Measurements from ENCODE around the gene ARHGEF11.

ARHGEF11 gene

GRCh38 chr1:157005965-157006364 is 39.6 kb downstream of the ARHGEF11 start:
- Histone ChIP-seq H3K9me2 (replicated peaks; ENCODE audit: control insufficient read depth, low read length) (no peaks in the 10 kb centered on the region), H3K9me3 (ENCODE audit: control insufficient read depth, insufficient read depth, low read length) (no peaks in the 10 kb centered on the region), H3K27ac (ENCODE audit: low read depth, low read length) (no peak overlapping the region), H3K36me3 (ENCODE audit: control insufficient read depth, low read length) (no peaks in the 10 kb centered on the region), H4K20me1 (ENCODE audit: control insufficient read depth, insufficient read depth, low read depth, low read length) (no peaks in the 10 kb centered on the region), H3K4me3 (ENCODE audit: low read length) (no peak overlapping the region), H3K79me2 (ENCODE audit: control insufficient read depth, low read length) (no peaks in the 10 kb centered on the region), H3F3A (ENCODE audit: control insufficient read depth, insufficient read depth) (no peaks in the 10 kb centered on the region), H3K4me2 (ENCODE audit: low read length) (no peak overlapping the region), H3K4me1 (ENCODE audit: control insufficient read depth, low read length) (no peaks in the 10 kb centered on the region), H3K27me3 (ENCODE audit: control insufficient read depth, low read length) (no peaks in the 10 kb centered on the region; the same call in 1 of the 2 replicates)
- TF ChIP-seq CTCF (IDR thresholded peaks at IDR 0.05; ENCODE audit: low read depth, low read length, poor library complexity, severe bottlenecking): no peak
- no peak for TF ChIP-seq EZH2phosphoT487 (IDR thresholded peaks at IDR 0.05; ENCODE audit: borderline replicate concordance, low read length)

GRCh38 chr1:157004806-157005205 is 40.7 kb downstream of the ARHGEF11 start:
- Histone ChIP-seq H3K79me2 (ENCODE audit: control insufficient read depth, low read length) (no peaks in the 10 kb centered on the region), H3K9me3 (ENCODE audit: control insufficient read depth, insufficient read depth, low read length) (no peaks in the 10 kb centered on the region)
- TF ChIP-seq EZH2phosphoT487 (IDR thresholded peaks at IDR 0.05; ENCODE audit: borderline replicate concordance, low read length) (no peak), CTCF (IDR thresholded peaks at IDR 0.05; ENCODE audit: low read depth, low read length, poor library complexity, severe bottlenecking) (no peak)

GRCh38 chr1:157004327-157004726 is 41.2 kb downstream of the ARHGEF11 start:
- Histone ChIP-seq H4K20me1 (ENCODE audit: control insufficient read depth, insufficient read depth, low read depth, low read length) (no peaks in the 10 kb centered on the region), H3K9me2 (replicated peaks; ENCODE audit: control insufficient read depth, low read length) (no peaks in the 10 kb centered on the region), H3F3A (ENCODE audit: control insufficient read depth, insufficient read depth) (no peaks in the 10 kb centered on the region), H3K9me3 (ENCODE audit: control insufficient read depth, insufficient read depth, low read length) (no peaks in the 10 kb centered on the region), H3K27ac (ENCODE audit: low read depth, low read length) (no peak overlapping the region), H3K4me2 (ENCODE audit: low read length) (no peak overlapping the region), H3K27me3 (ENCODE audit: control insufficient read depth, low read length) (no peaks in the 10 kb centered on the region; the same call in 1 of the 2 replicates), H3K36me3 (ENCODE audit: control insufficient read depth, low read length) (no peaks in the 10 kb centered on the region), H3K79me2 (ENCODE audit: control insufficient read depth, low read length) (no peaks in the 10 kb centered on the region), H3K4me3 (ENCODE audit: low read length) (no peak overlapping the region), H3K4me1 (ENCODE audit: control insufficient read depth, low read length) (no peaks in the 10 kb centered on the region)
- TF ChIP-seq CTCF (IDR thresholded peaks at IDR 0.05; ENCODE audit: low read depth, low read length, poor library complexity, severe bottlenecking): no peak

More at GRCh38 chr1:157004806-157005205, 40.7 kb downstream of the ARHGEF11 start:
- no peak overlapping the region for H3K4me2 ChIP-seq (ENCODE audit: low read length)
- no peaks in the 10 kb centered on the region for H4K20me1 ChIP-seq (ENCODE audit: control insufficient read depth, insufficient read depth, low read depth, low read length)
- H3K27ac ChIP-seq (ENCODE audit: low read depth, low read length): no peak overlapping the region
- H3K27me3 ChIP-seq (ENCODE audit: control insufficient read depth, low read length): no peaks in the 10 kb centered on the region; the same call in 1 of the 2 replicates
- H3K4me1 ChIP-seq (ENCODE audit: control insufficient read depth, low read length): no peaks in the 10 kb centered on the region
- H3K9me2 ChIP-seq (replicated peaks; ENCODE audit: control insufficient read depth, low read length): no peaks in the 10 kb centered on the region
- no peaks in the 10 kb centered on the region for H3F3A ChIP-seq (ENCODE audit: control insufficient read depth, insufficient read depth)
- no peaks in the 10 kb centered on the region for H3K36me3 ChIP-seq (ENCODE audit: control insufficient read depth, low read length)
- no peak overlapping the region for H3K4me3 ChIP-seq (ENCODE audit: low read length)

- Histone ChIP-seq H3K4me2 (ENCODE audit: low read length) (no peak overlapping the region), H3K9me3 (ENCODE audit: control insufficient read depth, insufficient read depth, low read length) (no peaks in the 10 kb centered on the region)
Measured at GRCh38 chr1:157001304-157001703, 44.2 kb downstream of the ARHGEF11 start.

More at GRCh38 chr1:157001304-157001703, 44.2 kb downstream of the ARHGEF11 start:
- H3K36me3 ChIP-seq (ENCODE audit: control insufficient read depth, low read length): no peaks in the 10 kb centered on the region
- no peaks in the 10 kb centered on the region for H3K4me1 ChIP-seq (ENCODE audit: control insufficient read depth, low read length)
- no peaks in the 10 kb centered on the region for H3F3A ChIP-seq (ENCODE audit: control insufficient read depth, insufficient read depth)
- no peak overlapping the region for H3K4me3 ChIP-seq (ENCODE audit: low read length)
- H3K27me3 ChIP-seq (ENCODE audit: control insufficient read depth, low read length): no peaks in the 10 kb centered on the region; the same call in 1 of the 2 replicates
- H4K20me1 ChIP-seq (ENCODE audit: control insufficient read depth, insufficient read depth, low read depth, low read length): no peaks in the 10 kb centered on the region
- H3K27ac ChIP-seq (ENCODE audit: low read depth, low read length): no peak overlapping the region
- TF ChIP-seq EZH2phosphoT487 (IDR thresholded peaks at IDR 0.05; ENCODE audit: borderline replicate concordance, low read length) (no peak), CTCF (IDR thresholded peaks at IDR 0.05; ENCODE audit: low read depth, low read length, poor library complexity, severe bottlenecking) (no peak)
- H3K9me2 ChIP-seq (replicated peaks; ENCODE audit: control insufficient read depth, low read length): no peaks in the 10 kb centered on the region
- no peaks in the 10 kb centered on the region for H3K79me2 ChIP-seq (ENCODE audit: control insufficient read depth, low read length)

Data from DOHH2 (cell line).